Pancreas (tissue), 10 donors: ENCODE results near the gene RHOT2. TPM values are rescaled to one million over a fixed set of nuclear protein-coding genes. Genes with fewer than 3 reads are reported as not detected.

Experiments used
- ATAC-seq, 4 donors: fragments of 200-7000 bp; cut with Tn5 transposase; one replicate each; pipeline versions ENCODE4 v1.8.0 to v1.9.1; 2020; ENCODE audit warnings: mild to moderate bottlenecking in 4 of 4, moderate library complexity in 4 of 4
- DNase-seq, 6 donors: peaks; one replicate each; pipeline ENCODE4 v3.0.0-alpha.2; 2020
- FAIRE-seq: peaks from 2 replicates; lab custom pipeline; 2012; peaks lifted over from hg19 to GRCh38; lab: Jason Lieb, UNC
- H3K27ac ChIP-seq, 4 donors: fragments of 200-600 bp; sonication (generic); 1 replicate in 3 of 4; 2 replicates in 1 of 4; pipeline versions ENCODE4 v1.5.0 to v1.8.0; 2020
- H3K27me3 ChIP-seq, 4 donors: fragments of 200-600 bp; one replicate each; pipeline ENCODE4 v1.8.0; 2021
- H3K36me3 ChIP-seq, 3 donors: fragments of 200-600 bp; sonication (generic) in 1 of 3; one replicate each; pipeline versions ENCODE4 v1.5.0 to v1.8.0; 2020 to 2021
- H3K4me1 ChIP-seq, 3 donors: fragments of 200-600 bp; one replicate each; pipeline ENCODE4 v1.8.0; 2021
- H3K4me3 ChIP-seq, 4 donors: fragments of 200-600 bp; sonication (generic) in 2 of 4; one replicate each; pipeline versions ENCODE4 v1.5.0 to v1.8.0; 2020 to 2021
- H3K9me3 ChIP-seq, 4 donors: fragments of 200-600 bp; one replicate each; pipeline ENCODE4 v1.8.0; 2021
- WGBS, 2 donors: extraction: QIAGEN DNeasy Blood & Tissue Kit; methylation state at CpG; one replicate each; pipeline ENCODE4 v1.1.7; 2013; 5-methylcytosine and 5-hydroxymethylcytosine counted together
- intact Hi-C, 3 donors: fragments of 100-400 bp; cut with DNase I; formaldehyde crosslinking; loops; one replicate each; pipeline versions ENCODE4 v1.11.1 to v1.14.2; 2022
- polyA plus RNA-seq, 2 donors: library from polyadenylated mRNA; stranded (reverse); fragments of 200-250 nt; gene quantifications; one replicate each; pipeline ENCODE4 v1.2.3, GENCODE V29; 2013
- total RNA-seq, 6 donors: library from RNA; stranded (reverse); fragmentation: NEBNext Ultra II Directional in 4 of 6; extraction: Animal tissue kit (Norgen Biotek cat#: 25700) in 4 of 6; gene quantifications; one replicate each; pipeline versions ENCODE4 v1.2.1 to v1.2.4, GENCODE V29; 2021 to 2023
- TF ChIP-seq, protein P1 (sequence below), 4 donors: fragments of 200-600 bp; sonication (generic) in 3 of 4; IDR thresholded peaks; one replicate each; pipeline versions ENCODE4 v1.5.0 to v1.8.0; 2021; ENCODE audit warnings: antibody characterized with exemption in 4 of 4
- donor health status: healthy with polysubstance abuse.
- donor health status: DM: no; HTN: no; CAD: no; lungs with moderate emphysema.
- donor health status: DM: no; HTN: no; CAD: no.
- donor health status: control.
- donor health status: control.
- donor health status: Bipolar disorder and iron deficiency.
- donor health status: DM: yes; HTN: yes; CAD: no.
- donor health status: DM: no; HTN: no; CAD: no.
- donor health status: DM: no; HTN: no; CAD: no.
- donor health status: DM: yes; HTN: yes; CAD: no.

The RHOT2 gene
- total and polyA plus RNA-seq, 8 donors, result 33.5 to 265 (median 48.8) TPM

DNA sequence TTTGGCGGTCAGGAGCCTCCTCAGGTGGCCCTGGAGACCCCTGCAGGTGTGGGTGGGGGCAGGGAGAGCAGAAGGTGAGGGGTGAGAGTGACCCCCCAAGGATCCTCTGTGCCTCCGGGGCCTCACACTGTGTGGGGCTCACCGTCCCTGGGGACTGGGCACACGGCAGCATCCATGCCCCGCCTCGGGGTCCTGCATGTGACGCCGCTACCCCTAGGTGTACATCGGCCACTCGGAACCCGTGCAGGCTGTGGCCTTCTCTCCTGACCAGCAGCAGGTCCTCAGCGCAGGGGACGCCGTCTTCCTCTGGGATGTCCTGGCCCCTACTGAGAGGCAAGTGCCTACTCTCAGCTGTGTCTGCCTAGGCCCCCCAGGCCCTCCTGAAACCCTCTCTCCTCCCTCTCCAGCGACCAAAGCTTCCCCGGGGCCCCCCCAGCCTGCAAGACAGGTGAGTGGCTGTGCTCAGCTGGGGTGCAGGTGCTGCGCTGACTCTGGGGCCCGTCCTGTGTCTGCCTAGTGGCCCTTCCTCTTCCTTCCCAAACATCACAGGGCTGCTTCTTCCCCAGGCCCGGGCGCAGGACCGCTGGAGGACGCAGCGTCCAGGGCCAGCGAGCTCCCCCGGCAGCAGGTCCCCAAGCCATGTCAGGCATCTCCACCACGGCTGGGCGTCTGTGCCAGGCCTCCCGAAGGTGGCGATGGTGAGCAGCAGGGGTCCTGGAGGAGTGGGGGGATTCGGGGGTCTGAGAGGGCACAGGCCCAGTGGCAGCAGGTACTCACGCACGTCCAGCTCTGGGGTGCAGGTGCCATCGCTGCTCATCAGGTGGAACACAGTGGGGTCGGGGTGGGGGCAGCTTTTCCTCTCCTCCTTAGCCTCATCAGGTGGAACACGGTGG, 9.0 kb upstream of the RHOT2 start:
- DNase-seq (peak in 1 of 6 donors; percentile 81), ATAC-seq (no peak), FAIRE-seq (no peak)
- Histone ChIP-seq H3K4me3 (no peak overlapping the region), H3K36me3 (peaks cover 0 to under 1% (median 0%) of the 10 kb centered on the region in 3 donors), H3K27me3 (no peaks in the 10 kb centered on the region), H3K4me1 (peaks cover 5 to 7% (median 5%) of the 10 kb centered on the region in 3 donors), H3K9me3 (no peaks in the 10 kb centered on the region), H3K27ac (no peak overlapping the region)
- intact Hi-C loops, result loop anchor here in 1 of 3 donors (10.0 kb wide), 1 partner anchor 274 kb away; the partner anchor contains the start of gene PGAP6
- TF ChIP-seq, protein P1, sequence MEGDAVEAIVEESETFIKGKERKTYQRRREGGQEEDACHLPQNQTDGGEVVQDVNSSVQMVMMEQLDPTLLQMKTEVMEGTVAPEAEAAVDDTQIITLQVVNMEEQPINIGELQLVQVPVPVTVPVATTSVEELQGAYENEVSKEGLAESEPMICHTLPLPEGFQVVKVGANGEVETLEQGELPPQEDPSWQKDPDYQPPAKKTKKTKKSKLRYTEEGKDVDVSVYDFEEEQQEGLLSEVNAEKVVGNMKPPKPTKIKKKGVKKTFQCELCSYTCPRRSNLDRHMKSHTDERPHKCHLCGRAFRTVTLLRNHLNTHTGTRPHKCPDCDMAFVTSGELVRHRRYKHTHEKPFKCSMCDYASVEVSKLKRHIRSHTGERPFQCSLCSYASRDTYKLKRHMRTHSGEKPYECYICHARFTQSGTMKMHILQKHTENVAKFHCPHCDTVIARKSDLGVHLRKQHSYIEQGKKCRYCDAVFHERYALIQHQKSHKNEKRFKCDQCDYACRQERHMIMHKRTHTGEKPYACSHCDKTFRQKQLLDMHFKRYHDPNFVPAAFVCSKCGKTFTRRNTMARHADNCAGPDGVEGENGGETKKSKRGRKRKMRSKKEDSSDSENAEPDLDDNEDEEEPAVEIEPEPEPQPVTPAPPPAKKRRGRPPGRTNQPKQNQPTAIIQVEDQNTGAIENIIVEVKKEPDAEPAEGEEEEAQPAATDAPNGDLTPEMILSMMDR (IDR thresholded peaks at IDR 0.05), result no peak
- WGBS, 2 donors, result 92% methylated on average over 33 to 35 of the region's 35 CpGs

DNA sequence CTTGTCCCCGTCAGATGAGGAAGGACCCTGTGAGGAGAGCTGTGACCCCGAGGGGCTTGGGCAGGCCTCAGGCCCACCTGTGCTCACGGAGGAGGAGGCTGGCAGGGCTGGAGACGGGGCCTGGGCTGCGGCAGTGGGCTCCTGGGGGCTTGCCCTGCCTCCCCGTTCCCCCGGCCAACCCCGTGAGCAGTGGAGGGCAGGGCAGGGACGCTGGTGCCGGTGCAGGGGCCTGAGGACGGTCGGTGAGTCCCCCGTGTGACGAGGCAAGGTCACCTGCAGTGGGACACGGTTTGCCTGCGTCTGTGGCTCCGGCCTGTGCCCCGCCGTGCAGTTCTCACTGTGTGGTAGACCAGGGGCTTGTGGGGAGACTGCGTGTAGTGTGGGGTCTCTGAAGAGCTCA, 8.3 kb upstream of the RHOT2 start:
- TF ChIP-seq, protein P1 (IDR thresholded peaks at IDR 0.05), result no peak
- no peak for ATAC-seq
- 88 to 95% methylated on average over 20 of the region's 20 CpGs for WGBS, 2 donors
- no peak for FAIRE-seq
- Histone ChIP-seq H3K27ac (no peak overlapping the region), H3K9me3 (no peaks in the 10 kb centered on the region), H3K27me3 (no peaks in the 10 kb centered on the region), H3K36me3 (no peaks in the 10 kb centered on the region), H3K4me1 (peaks cover 5 to 7% (median 5%) of the 10 kb centered on the region in 3 donors), H3K4me3 (no peak overlapping the region)
- peak in 2 of 6 donors; percentile 68 to 86 for DNase-seq
- intact Hi-C loops, result loop anchor here in 2 of 3 donors (5.0 to 10.0 kb wide), 2 partner anchors 82 to 275 kb away; partner anchors contain the start of gene PGAP6 (in 1 of the 2)

DNA sequence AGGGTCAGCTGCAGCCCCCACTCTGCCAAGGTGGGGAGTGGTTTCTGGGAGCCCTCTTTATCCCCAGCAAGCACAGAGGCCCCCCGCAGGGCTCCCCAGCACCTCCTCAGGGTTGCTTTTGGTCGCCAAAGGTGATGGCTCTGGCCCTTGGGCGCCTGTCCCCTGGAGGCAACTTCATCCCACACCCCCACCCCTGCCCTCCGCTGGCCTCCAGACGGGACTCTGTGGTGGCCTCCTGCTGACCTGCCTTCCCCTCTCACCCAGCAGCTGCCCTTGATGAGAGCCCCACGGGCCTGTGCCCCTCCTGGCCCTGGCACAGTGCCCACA, 7.8 kb upstream of the RHOT2 start:
- TF ChIP-seq, protein P1 (IDR thresholded peaks at IDR 0.05), result no peak
- Histone ChIP-seq H3K4me3 (no peak overlapping the region), H3K4me1 (peaks cover 5 to 7% (median 5%) of the 10 kb centered on the region in 3 donors), H3K9me3 (no peaks in the 10 kb centered on the region), H3K36me3 (no peaks in the 10 kb centered on the region), H3K27ac (peak overlapping the region; percentile 55 to 72 (median 61)), H3K27me3 (no peaks in the 10 kb centered on the region)
- ATAC-seq, result peak in 3 of 4 donors; percentile 0 to 1 (median 1)
- DNase-seq, result peak in 1 of 6 donors; percentile 86
- intact Hi-C loops, result loop anchor here in 1 of 3 donors (5.0 kb wide), 1 partner anchor 83 kb away; no protein-coding TSS in a partner anchor
- no peak for FAIRE-seq
- WGBS, 2 donors, result 58 to 66% methylated on average over 6 of the region's 6 CpGs

DNA sequence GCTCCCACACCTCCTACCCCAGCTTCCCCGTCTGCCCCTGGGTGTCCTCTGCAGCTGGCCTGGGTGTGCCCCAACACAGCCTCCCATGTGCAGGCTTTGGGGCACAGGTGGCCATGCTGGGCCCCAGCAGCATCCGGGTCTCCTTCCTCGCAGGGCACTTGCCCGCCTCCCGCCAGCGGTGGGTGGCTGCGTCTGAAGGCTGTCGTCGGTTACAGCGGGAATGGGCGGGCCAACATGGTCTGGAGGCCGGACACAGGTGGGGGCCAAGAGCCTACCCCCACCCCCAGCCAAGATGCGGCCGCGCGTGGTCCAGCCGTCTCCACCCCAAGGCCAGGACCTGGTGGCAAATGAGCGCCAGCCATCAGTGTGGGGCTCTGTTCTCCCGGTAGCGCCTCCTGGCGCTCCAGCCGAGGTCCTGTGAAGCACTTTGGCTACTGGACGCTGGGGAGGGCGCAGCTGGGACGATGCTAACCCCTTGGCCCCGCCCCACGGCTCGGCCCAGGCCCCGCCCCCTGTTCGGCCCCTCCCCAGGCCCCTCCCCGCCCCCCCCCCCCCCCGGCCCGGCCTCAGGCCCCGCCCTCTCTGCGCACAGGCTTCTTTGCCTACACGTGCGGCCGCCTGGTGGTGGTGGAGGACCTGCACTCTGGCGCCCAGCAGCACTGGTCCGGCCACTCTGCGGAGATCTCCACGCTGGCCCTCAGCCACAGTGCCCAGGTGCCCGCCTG, 7.3 kb upstream of the RHOT2 start:
- Histone ChIP-seq H3K9me3 (no peaks in the 10 kb centered on the region), H3K27ac (peak overlapping the region; percentile 60 to 72 (median 63)), H3K27me3 (no peaks in the 10 kb centered on the region), H3K36me3 (no peaks in the 10 kb centered on the region), H3K4me3 (peak overlapping the region in 2 of 4 donors; percentile 9 to 19), H3K4me1 (peaks cover 5 to 7% (median 5%) of the 10 kb centered on the region in 3 donors)
- DNase-seq (peak in 5 of 6 donors; percentile 92 to 98 (median 95)), FAIRE-seq (no peak), ATAC-seq (peak; percentile 82 to 90 (median 88))
- TF ChIP-seq, protein P1 (IDR thresholded peaks at IDR 0.05), result peak; percentile 35 to 64 (median 48)
- 8 to 14% methylated on average over 27 to 38 of the region's 43 CpGs for WGBS, 2 donors
- intact Hi-C loops, result loop anchor here in 1 of 3 donors (5.0 kb wide), 1 partner anchor 83 kb away; no protein-coding TSS in a partner anchor
